HG03558 (cell line): ENCODE results near the gene FBRSL1.

Experiments used
- ATAC-seq: cut with Tn5 transposase; IDR thresholded peaks from one replicate; pipeline ENCODE4 v1.9.1; 2021; ENCODE audit warnings: moderate number of reproducible peaks; ENCODE audit not compliant: unreplicated experiment; ENCODE audit errors: extremely low read depth

The FBRSL1 gene

GRCh38 chr12:132507656-132508490 is 17.9 kb downstream of the FBRSL1 start:
- no peak for ATAC-seq

- ATAC-seq = no peak
Observed at GRCh38 chr12:132508491-132508740, 18.5 kb downstream of the FBRSL1 start.

GRCh38 chr12:132508860-132509732 is 19.1 kb downstream of the FBRSL1 start:
- ATAC-seq = no peak

- ATAC-seq = no peak
Observed at GRCh38 chr12:132510111-132510724, 20.3 kb downstream of the FBRSL1 start.

- ATAC-seq = no peak
Observed at GRCh38 chr12:132510746-132511477, 21.0 kb downstream of the FBRSL1 start.

GRCh38 chr12:132511516-132512196 is 21.7 kb downstream of the FBRSL1 start:
- ATAC-seq = no peak

- ATAC-seq = no peak
Observed at GRCh38 chr12:132512197-132513069, 22.5 kb downstream of the FBRSL1 start.

GRCh38 chr12:132513070-132513398 is 23.1 kb downstream of the FBRSL1 start:
- ATAC-seq = no peak

GRCh38 chr12:132513458-132514135 is 23.6 kb downstream of the FBRSL1 start:
- no peak for ATAC-seq

GRCh38 chr12:132514216-132514820 is 24.4 kb downstream of the FBRSL1 start:
- no peak for ATAC-seq

- ATAC-seq = no peak
Observed at GRCh38 chr12:132514838-132515237, 24.9 kb downstream of the FBRSL1 start.

GRCh38 chr12:132516095-132517012 is 26.4 kb downstream of the FBRSL1 start:
- no peak for ATAC-seq

- ATAC-seq = no peak
Observed at GRCh38 chr12:132517013-132517739, 27.2 kb downstream of the FBRSL1 start.

- no peak for ATAC-seq
Observed at GRCh38 chr12:132517740-132518100, 27.8 kb downstream of the FBRSL1 start.

- no peak for ATAC-seq
Observed at GRCh38 chr12:132518354-132518992, 28.5 kb downstream of the FBRSL1 start.
